Lung (tissue), 12 donors: ENCODE data around the gene AUH. TPM values are rescaled to one million over a fixed set of nuclear protein-coding genes. Genes with fewer than 3 reads are reported as not detected.

Source experiments
- ATAC-seq: fragments of 200-7000 bp; cut with Tn5 transposase; one replicate; pipeline ENCODE4 v1.9.1; 2020; ENCODE audit warnings: moderate number of reproducible peaks; ENCODE audit not compliant: insufficient read depth, low FRiP score
- DNase-seq, 3 donors: peaks; one replicate each; pipeline ENCODE4 v3.0.0-alpha.2; 2013 to 2017
- H3K27ac ChIP-seq, 2 donors: one replicate each; pipeline ENCODE4 v1.5.1; 2013; ENCODE audit warnings: mild to moderate bottlenecking in 2 of 2, moderate library complexity in 2 of 2, control low read depth in 1 of 2, inconsistent platforms in 1 of 2, low read depth in 1 of 2, low read length in 1 of 2
- H3K27me3 ChIP-seq, 3 donors: one replicate each; pipeline ENCODE4 v1.5.1; 2013; ENCODE audit warnings: low read length in 2 of 3; ENCODE audit not compliant: control insufficient read depth in 3 of 3, insufficient read depth in 3 of 3
- H3K36me3 ChIP-seq, 4 donors: one replicate each; pipeline ENCODE4 v1.5.1; 2013; ENCODE audit warnings: low read length in 4 of 4, mild to moderate bottlenecking in 1 of 4, moderate library complexity in 1 of 4; ENCODE audit not compliant: control insufficient read depth in 4 of 4, insufficient read depth in 4 of 4
- H3K4me1 ChIP-seq, 5 donors: one replicate each; pipeline ENCODE4 v1.5.1; 2013; ENCODE audit warnings: low read length in 5 of 5, mild to moderate bottlenecking in 2 of 5, moderate library complexity in 1 of 5; ENCODE audit not compliant: control insufficient read depth in 5 of 5, insufficient read depth in 5 of 5
- H3K4me3 ChIP-seq: one replicate; pipeline ENCODE4 v1.5.1; 2013; ENCODE audit warnings: mild to moderate bottlenecking, control low read depth, moderate library complexity
- H3K9ac ChIP-seq, 2 donors: one replicate each; pipeline ENCODE4 v1.5.1; 2013; ENCODE audit warnings: low read length in 2 of 2, control low read depth in 1 of 2; ENCODE audit not compliant: insufficient read depth in 1 of 2
- H3K9me3 ChIP-seq, 4 donors: one replicate each; pipeline ENCODE4 v1.5.1; 2013; ENCODE audit warnings: low read length in 3 of 4, mild to moderate bottlenecking in 1 of 4, moderate library complexity in 1 of 4; ENCODE audit not compliant: control insufficient read depth in 4 of 4, insufficient read depth in 3 of 4
- WGBS, 2 donors: extraction: QIAGEN DNeasy Blood & Tissue Kit; methylation state at CpG; one replicate each; pipeline ENCODE4 v1.1.7; 2013; 5-methylcytosine and 5-hydroxymethylcytosine counted together
- polyA plus RNA-seq, 2 donors: library from polyadenylated mRNA; stranded (reverse); fragments of 200-250 nt; gene quantifications; one replicate each; pipeline ENCODE4 v1.2.1, GENCODE V29; 2013
- total RNA-seq, 2 donors: library from RNA; depleted of rRNA in 1 of 2; stranded (reverse); fragments of >200 nt in 1 of 2; gene quantifications; one replicate each; pipeline ENCODE4 v1.2.1, GENCODE V29; 2014 to 2021
- TF ChIP-seq, protein P1 (sequence below): IDR thresholded peaks from 2 replicates; pipeline ENCODE4 v1.5.1; 2012; ENCODE audit warnings: mild to moderate bottlenecking; ENCODE audit errors: control extremely low read depth, extremely low read depth
- donor health status: control.
- donor health status: control.
- donor health status: Bipolar disorder and iron deficiency.
- donor health status: healthy.
- donor health status: DM: yes; HTN: yes; CAD: no.

Gene AUH
- total and polyA plus RNA-seq, 4 donors = 10.5 to 76.8 (median 16.2) TPM

DNA sequence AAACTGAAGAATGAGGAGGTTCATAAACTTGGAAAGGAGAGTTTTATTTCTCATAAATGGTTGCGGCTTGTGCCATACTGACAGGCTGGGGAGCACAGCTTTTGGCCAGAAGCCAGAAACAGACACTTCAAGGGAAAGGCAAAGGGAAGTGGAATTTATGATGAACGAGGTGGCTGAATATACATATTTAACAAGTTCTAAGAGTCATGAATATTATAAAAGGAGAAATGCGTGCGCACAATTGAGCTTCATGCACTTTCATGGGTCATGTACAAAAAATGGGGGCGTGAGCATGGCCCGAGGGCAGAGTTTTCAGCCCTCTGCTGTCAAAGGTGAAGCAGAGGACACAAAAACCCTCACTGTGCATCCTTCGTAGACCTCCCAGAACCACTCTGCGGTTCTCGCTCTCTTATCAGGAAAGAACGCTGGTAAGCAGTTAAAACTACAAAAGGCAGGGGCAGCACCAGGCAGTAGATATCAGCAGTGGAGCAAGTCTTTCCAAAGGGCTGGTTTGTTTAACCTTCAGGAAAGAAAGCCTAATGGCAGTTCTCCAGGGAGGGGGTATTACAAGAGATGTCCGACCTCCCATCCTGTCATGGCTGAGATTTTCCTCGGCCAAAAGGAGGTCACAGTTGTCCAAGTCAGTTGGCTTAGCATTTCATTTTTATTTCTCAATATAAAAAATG lies 29.0 kb downstream of the AUH start:
- peaks cover 2 to 37% (median 12%) of the 10 kb centered on the region in 5 donors for H3K4me1 ChIP-seq
- peaks cover 3 to 10% (median 3%) of the 10 kb centered on the region in 4 donors for H3K36me3 ChIP-seq
- peaks cover 0 to 6% (median 1%) of the 10 kb centered on the region in 4 donors for H3K9me3 ChIP-seq
- no peaks in the 10 kb centered on the region for H3K27me3 ChIP-seq
- peak overlapping the region in 1 of 2 donors; percentile 26 for H3K9ac ChIP-seq
- DNase-seq (peak; percentile 67 to 88 (median 79)), ATAC-seq (no peak)
- WGBS, 2 donors = 71 to 72% methylated on average over 12 of the region's 12 CpGs
- H3K4me3 ChIP-seq = no peak overlapping the region
- no peak overlapping the region for H3K27ac ChIP-seq
- TF ChIP-seq, protein P1, sequence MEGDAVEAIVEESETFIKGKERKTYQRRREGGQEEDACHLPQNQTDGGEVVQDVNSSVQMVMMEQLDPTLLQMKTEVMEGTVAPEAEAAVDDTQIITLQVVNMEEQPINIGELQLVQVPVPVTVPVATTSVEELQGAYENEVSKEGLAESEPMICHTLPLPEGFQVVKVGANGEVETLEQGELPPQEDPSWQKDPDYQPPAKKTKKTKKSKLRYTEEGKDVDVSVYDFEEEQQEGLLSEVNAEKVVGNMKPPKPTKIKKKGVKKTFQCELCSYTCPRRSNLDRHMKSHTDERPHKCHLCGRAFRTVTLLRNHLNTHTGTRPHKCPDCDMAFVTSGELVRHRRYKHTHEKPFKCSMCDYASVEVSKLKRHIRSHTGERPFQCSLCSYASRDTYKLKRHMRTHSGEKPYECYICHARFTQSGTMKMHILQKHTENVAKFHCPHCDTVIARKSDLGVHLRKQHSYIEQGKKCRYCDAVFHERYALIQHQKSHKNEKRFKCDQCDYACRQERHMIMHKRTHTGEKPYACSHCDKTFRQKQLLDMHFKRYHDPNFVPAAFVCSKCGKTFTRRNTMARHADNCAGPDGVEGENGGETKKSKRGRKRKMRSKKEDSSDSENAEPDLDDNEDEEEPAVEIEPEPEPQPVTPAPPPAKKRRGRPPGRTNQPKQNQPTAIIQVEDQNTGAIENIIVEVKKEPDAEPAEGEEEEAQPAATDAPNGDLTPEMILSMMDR = no peak

DNA sequence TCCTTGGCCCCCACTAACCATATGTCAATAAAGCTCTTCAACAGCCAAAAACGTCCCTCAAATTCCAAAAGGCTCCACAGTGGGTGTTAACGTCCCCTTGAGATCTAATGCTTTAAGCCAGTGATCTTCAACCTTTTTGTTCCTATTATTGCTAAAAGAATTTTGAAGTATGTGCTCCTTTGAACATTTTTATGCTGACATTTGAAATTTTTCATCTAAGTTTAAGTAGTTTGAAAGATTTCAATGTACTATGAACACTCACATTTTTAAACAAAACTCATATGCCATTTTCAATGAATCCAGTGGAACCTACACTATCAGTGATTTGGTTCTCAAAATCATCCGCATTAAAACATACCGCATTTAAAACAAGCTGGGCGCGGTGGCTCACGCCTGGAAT lies 29.9 kb downstream of the AUH start:
- H3K4me3 ChIP-seq = no peak overlapping the region
- ATAC-seq = no peak
- H3K9me3 ChIP-seq = peaks cover 0 to 7% (median 3%) of the 10 kb centered on the region in 4 donors
- no peak for DNase-seq
- H3K36me3 ChIP-seq = peaks cover 6 to 18% (median 10%) of the 10 kb centered on the region in 4 donors
- no peaks in the 10 kb centered on the region for H3K27me3 ChIP-seq
- TF ChIP-seq, protein P1 = no peak
- WGBS, 2 donors = 89 to 91% methylated on average over 7 of the region's 7 CpGs
- H3K9ac ChIP-seq = no peak overlapping the region
- H3K27ac ChIP-seq = no peak overlapping the region
- peaks cover 2 to 34% (median 12%) of the 10 kb centered on the region in 5 donors for H3K4me1 ChIP-seq

DNA sequence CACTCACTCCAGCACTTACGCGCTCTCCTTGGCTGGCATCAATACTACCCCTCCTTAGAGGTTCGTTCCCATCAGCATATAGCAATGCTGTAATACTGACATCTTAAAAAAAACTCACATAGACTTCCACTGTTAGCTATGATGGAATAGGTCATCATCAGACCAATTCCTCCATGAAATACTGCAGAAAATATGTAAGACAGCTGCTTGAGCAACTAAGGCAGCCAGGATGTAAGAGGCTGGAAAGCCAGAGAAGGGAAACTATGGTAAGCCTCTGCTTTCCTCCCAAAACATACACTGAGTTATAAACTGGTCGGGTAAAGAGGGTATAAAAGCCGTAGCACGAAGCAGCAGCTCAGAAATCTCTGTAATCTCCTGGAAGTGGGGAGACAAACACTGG lies 33.5 kb downstream of the AUH start:
- Histone ChIP-seq H3K9me3 (peaks cover 0 to 7% (median 3%) of the 10 kb centered on the region in 4 donors), H3K4me3 (no peak overlapping the region), H3K4me1 (peaks cover 0 to 8% (median 4%) of the 10 kb centered on the region in 5 donors), H3K27me3 (no peaks in the 10 kb centered on the region), H3K9ac (no peak overlapping the region), H3K36me3 (peaks cover 7 to 19% (median 12%) of the 10 kb centered on the region in 4 donors), H3K27ac (no peak overlapping the region)
- TF ChIP-seq, protein P1 = no peak
- DNase-seq (no peak), ATAC-seq (no peak)
- 73 to 90% methylated on average over 6 of the region's 6 CpGs for WGBS, 2 donors

DNA sequence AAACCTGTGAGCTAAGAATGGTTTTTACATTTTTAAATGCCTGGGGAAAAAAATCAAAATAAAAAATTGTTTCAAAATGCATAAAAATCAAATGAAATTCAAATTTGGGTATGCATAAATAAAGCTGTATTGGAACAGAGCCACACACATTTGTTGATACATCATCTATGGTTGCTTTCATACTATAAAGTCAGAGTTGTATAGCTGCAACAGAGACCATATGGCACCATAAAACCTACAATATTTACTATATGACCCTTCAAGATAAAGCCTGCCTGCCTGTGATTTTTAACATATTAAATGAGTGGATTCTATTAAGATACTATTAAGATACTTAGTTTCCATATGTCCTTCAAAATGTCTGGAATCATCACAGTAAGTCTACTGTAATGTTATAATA lies 40.0 kb downstream of the AUH start:
- DNase-seq (no peak), ATAC-seq (no peak)
- Histone ChIP-seq H3K36me3 (peaks cover 0 to 12% (median 4%) of the 10 kb centered on the region in 4 donors), H3K4me3 (no peak overlapping the region), H3K9me3 (no peaks in the 10 kb centered on the region), H3K27me3 (no peaks in the 10 kb centered on the region), H3K4me1 (no peaks in the 10 kb centered on the region), H3K27ac (no peak overlapping the region), H3K9ac (no peak overlapping the region)
- TF ChIP-seq, protein P1 = no peak
